GM06990 (cell line): ENCODE data around the gene PAPOLA.

ENCODE experiments used
- DNase-seq: peaks from one replicate; pipeline ENCODE4 v3.0.0-alpha.2; 2011; ENCODE audit not compliant: insufficient read length; ENCODE audit errors: extremely low read depth
- H3K27me3 ChIP-seq: replicated peaks from 2 replicates; pipeline ENCODE4 v1.6.0; 2011; ENCODE audit warnings: low read length; ENCODE audit not compliant: control insufficient read depth, insufficient read depth
- H3K36me3 ChIP-seq: 2 replicates; pipeline ENCODE4 v1.5.1; 2011; ENCODE audit warnings: low read length; ENCODE audit not compliant: control insufficient read depth, insufficient read depth
- H3K4me3 ChIP-seq: replicated peaks from 2 replicates; pipeline ENCODE4 v1.5.1; 2011; ENCODE audit warnings: low read depth, mild to moderate bottlenecking, control low read depth, low read length
- CTCF ChIP-seq: IDR thresholded peaks from 2 replicates; pipeline ENCODE4 v1.5.1; 2011; ENCODE audit warnings: low read length, control low read depth, mild to moderate bottlenecking, inconsistent platforms; ENCODE audit not compliant: insufficient read depth, poor library complexity, severe bottlenecking

The PAPOLA gene

GRCh38 chr14:96519970-96520369, 17.8 kb downstream of the PAPOLA start:
- Histone ChIP-seq H3K36me3 (peaks cover 5% of the 10 kb centered on the region), H3K4me3 (no peak overlapping the region), H3K27me3 (no peaks in the 10 kb centered on the region)
- DNase-seq = no peak
- no peak for TF ChIP-seq CTCF

GRCh38 chr14:96525452-96525851, 23.3 kb downstream of the PAPOLA start:
- no peak for DNase-seq
- Histone ChIP-seq H3K36me3 (peaks cover 6% of the 10 kb centered on the region), H3K27me3 (no peaks in the 10 kb centered on the region), H3K4me3 (no peak overlapping the region)
- TF ChIP-seq CTCF = no peak

- TF ChIP-seq CTCF = no peak
- peaks cover 3% of the 10 kb centered on the region for H3K36me3 ChIP-seq
- H3K4me3 ChIP-seq = no peak overlapping the region
- H3K27me3 ChIP-seq = no peaks in the 10 kb centered on the region
- no peak for DNase-seq
Measured at GRCh38 chr14:96532632-96533031, 30.4 kb downstream of the PAPOLA start.

GRCh38 chr14:96536807-96537206, 34.6 kb downstream of the PAPOLA start:
- Histone ChIP-seq H3K36me3 (no peaks in the 10 kb centered on the region; the same call in 1 of the 2 replicates), H3K4me3 (no peak overlapping the region), H3K27me3 (no peaks in the 10 kb centered on the region)
- TF ChIP-seq CTCF = no peak
- DNase-seq = no peak

GRCh38 chr14:96538097-96538989, 36.2 kb downstream of the PAPOLA start:
- no peak overlapping the region for H3K4me3 ChIP-seq
- TF ChIP-seq CTCF = no peak
- H3K36me3 ChIP-seq = no peaks in the 10 kb centered on the region; the same call in 1 of the 2 replicates
- no peaks in the 10 kb centered on the region for H3K27me3 ChIP-seq
- DNase-seq = no peak

GRCh38 chr14:96538990-96539317, 36.8 kb downstream of the PAPOLA start:
- no peak for DNase-seq
- H3K36me3 ChIP-seq = no peaks in the 10 kb centered on the region; the same call in 1 of the 2 replicates
- no peak for TF ChIP-seq CTCF
- no peak overlapping the region for H3K4me3 ChIP-seq
- no peaks in the 10 kb centered on the region for H3K27me3 ChIP-seq
